ENCODE data around the gene SLC25A51.

GRCh38 chr9:37922363-37923117 is 18.6 kb upstream of the SLC25A51 start:
- TF ChIP-seq CTCF (IDR thresholded peaks at IDR 0.05; ENCODE audit: insufficient read depth, low read length, poor library complexity, severe bottlenecking) (no peak), EZH2phosphoT487 (conservative IDR thresholded peaks at IDR 0.05; ENCODE audit: low read length) (no peak)

Measured in SU-DHL-6 (cell line).